H1 (cell line): ENCODE data around the gene CEACAM8.

ENCODE experiments used
- ATF2 ChIP-seq: IDR thresholded peaks from 2 replicates; pipeline ENCODE4 v1.6.1; 2012; ENCODE audit warnings: low read length, inconsistent platforms
- CREB1 ChIP-seq: IDR thresholded peaks from 2 replicates; pipeline ENCODE4 v1.6.1; 2012; ENCODE audit warnings: inconsistent platforms
- CTCF ChIP-seq, 3 experiments: IDR thresholded peaks; 1 replicate in 2 of 3; 2 replicates in 1 of 3; pipeline versions ENCODE4 v1.5.1 to v1.6.1; 2011; ENCODE audit warnings: low read length in 3 of 3, mild to moderate bottlenecking in 3 of 3, inconsistent platforms in 2 of 3, low read depth in 1 of 3, moderate library complexity in 1 of 3; ENCODE audit not compliant: insufficient read depth in 1 of 3; ENCODE audit errors: control extremely low read depth in 1 of 3
- EGR1 ChIP-seq: IDR thresholded peaks from 2 replicates; pipeline ENCODE4 v1.6.1; 2011; ENCODE audit warnings: low read depth, low read length, borderline replicate concordance
- EP300 ChIP-seq, 2 experiments: IDR thresholded peaks; 1 replicate in 1 of 2; 2 replicates in 1 of 2; pipeline ENCODE4 v1.6.1; 2011 to 2012; ENCODE audit warnings: low read depth in 2 of 2, low read length in 2 of 2, mild to moderate bottlenecking in 2 of 2, borderline replicate concordance in 1 of 2, inconsistent platforms in 1 of 2, moderate library complexity in 1 of 2
- EZH2 ChIP-seq: fragments of 200-600 bp; sonication (generic); IDR thresholded peaks from 2 replicates; pipeline ENCODE4 v1.7.1; 2012; ENCODE audit warnings: low read depth, mild to moderate bottlenecking, moderate library complexity, low read length, inconsistent platforms; ENCODE audit not compliant: severe bottlenecking
- KDM1A ChIP-seq: fragments of 200-600, 300-600 bp; sonication (generic); IDR thresholded peaks from 2 replicates; pipeline ENCODE4 v1.7.1; 2016; ENCODE audit warnings: mild to moderate bottlenecking, low read length, borderline replicate concordance
- SP2 ChIP-seq: IDR thresholded peaks from 2 replicates; pipeline ENCODE4 v1.6.1; 2012; ENCODE audit warnings: mild to moderate bottlenecking, low read length, inconsistent platforms

GRCh38 chr19:42555801-42556200 lies 38.9 kb downstream of the CEACAM8 start:
- TF ChIP-seq CREB1 (no peak), CTCF (IDR thresholded peaks at IDR 0.05; ENCODE audit: control extremely low read depth in 1 of 3, insufficient read depth in 1 of 3, low read depth in 1 of 3, low read length in 3 of 3) (no peak), EP300 (IDR thresholded peaks at IDR 0.05; ENCODE audit: borderline replicate concordance in 1 of 2, low read depth in 2 of 2, low read length in 2 of 2) (no peak), ATF2 (no peak), EGR1 (no peak), EZH2 (no peak), SP2 (no peak), KDM1A (no peak)
